ENCODE results near the gene BAHCC1. TPM values are rescaled to one million over a fixed set of nuclear protein-coding genes. Genes with fewer than 3 reads are reported as not detected.

The BAHCC1 gene
- polyA plus RNA-seq, 1 experiment = 3.1 TPM

DNA sequence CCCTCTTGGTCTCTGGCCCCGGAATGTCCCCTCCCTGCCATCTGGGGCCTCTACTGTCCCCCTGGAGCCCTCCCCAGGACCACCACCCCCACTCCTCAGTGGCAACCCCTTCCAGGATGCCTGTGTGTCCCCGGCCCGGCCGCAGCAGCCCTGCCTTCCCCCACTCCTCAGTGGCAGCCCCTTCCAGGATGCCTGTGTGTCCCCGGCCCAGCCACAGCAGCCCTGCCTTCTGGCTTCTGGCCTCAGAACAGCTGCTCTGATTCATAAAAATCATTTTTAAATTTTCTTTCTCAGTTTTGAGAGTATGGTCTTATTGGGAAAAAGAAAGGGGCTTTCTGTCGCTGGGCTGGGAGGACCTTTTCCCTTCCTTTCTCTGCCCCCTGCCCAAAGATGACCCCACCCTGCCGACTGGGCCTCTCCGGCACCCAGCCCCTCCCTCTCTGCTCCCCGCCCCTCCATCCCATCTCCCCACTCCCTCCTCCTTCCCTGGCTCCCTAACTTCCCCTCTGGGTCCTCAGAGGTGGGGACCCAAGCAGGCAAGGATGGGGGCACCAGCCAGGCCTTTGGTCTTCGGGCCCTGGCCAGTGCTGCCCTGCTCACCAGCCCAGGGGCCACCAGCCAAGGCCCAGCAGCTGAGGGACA, 40.5 kb downstream of the BAHCC1 start:
- no peak for TF ChIP-seq CTCF (IDR thresholded peaks at IDR 0.05; ENCODE audit: insufficient read depth, low read depth, low read length)
- CTCF ChIA-PET = interaction anchor here (2.0 kb wide), 1 partner anchor 49 kb away, joined by 9 read pairs; no protein-coding TSS in a partner anchor
- DNase-seq (ENCODE audit: low read depth) = no peak
- no peak overlapping the region for H3K4me3 ChIP-seq (ENCODE audit: low read depth, low read length)
- POLR2A ChIA-PET = no interaction called here
- no peaks in the 10 kb centered on the region for H3K27me3 ChIP-seq (ENCODE audit: control insufficient read depth, insufficient read depth, low read length)
- H3K36me3 ChIP-seq (ENCODE audit: control insufficient read depth, insufficient read depth, low read length) = no peaks in the 10 kb centered on the region

GRCh38 chr17:81436294-81436849, 41.1 kb downstream of the BAHCC1 start:
- ChIA-PET CTCF (interaction anchor here (2.0 kb wide), 1 partner anchor 48 kb away, joined by 9 read pairs; no protein-coding TSS in a partner anchor), POLR2A (interaction anchor here (0.6 kb wide), 1 partner anchor 67 kb away, joined by 6 read pairs; no protein-coding TSS in a partner anchor)
- no peaks in the 10 kb centered on the region for H3K36me3 ChIP-seq (ENCODE audit: control insufficient read depth, insufficient read depth, low read length)
- peak; percentile 21 for TF ChIP-seq CTCF (IDR thresholded peaks at IDR 0.05; ENCODE audit: insufficient read depth, low read depth, low read length)
- no peaks in the 10 kb centered on the region for H3K27me3 ChIP-seq (ENCODE audit: control insufficient read depth, insufficient read depth, low read length)
- DNase-seq (ENCODE audit: low read depth) = peak; percentile 31
- H3K4me3 ChIP-seq (ENCODE audit: low read depth, low read length) = no peak overlapping the region

GRCh38 chr17:81437191-81437651, 42.0 kb downstream of the BAHCC1 start:
- Histone ChIP-seq H3K27me3 (ENCODE audit: control insufficient read depth, insufficient read depth, low read length) (no peaks in the 10 kb centered on the region), H3K36me3 (ENCODE audit: control insufficient read depth, insufficient read depth, low read length) (no peaks in the 10 kb centered on the region), H3K4me3 (ENCODE audit: low read depth, low read length) (no peak overlapping the region)
- ChIA-PET POLR2A (no interaction called here), CTCF (interaction anchor here (2.0 kb wide), 1 partner anchor 47 kb away, joined by 9 read pairs; no protein-coding TSS in a partner anchor)
- no peak for DNase-seq (ENCODE audit: low read depth)
- no peak for TF ChIP-seq CTCF (IDR thresholded peaks at IDR 0.05; ENCODE audit: insufficient read depth, low read depth, low read length)

DNA sequence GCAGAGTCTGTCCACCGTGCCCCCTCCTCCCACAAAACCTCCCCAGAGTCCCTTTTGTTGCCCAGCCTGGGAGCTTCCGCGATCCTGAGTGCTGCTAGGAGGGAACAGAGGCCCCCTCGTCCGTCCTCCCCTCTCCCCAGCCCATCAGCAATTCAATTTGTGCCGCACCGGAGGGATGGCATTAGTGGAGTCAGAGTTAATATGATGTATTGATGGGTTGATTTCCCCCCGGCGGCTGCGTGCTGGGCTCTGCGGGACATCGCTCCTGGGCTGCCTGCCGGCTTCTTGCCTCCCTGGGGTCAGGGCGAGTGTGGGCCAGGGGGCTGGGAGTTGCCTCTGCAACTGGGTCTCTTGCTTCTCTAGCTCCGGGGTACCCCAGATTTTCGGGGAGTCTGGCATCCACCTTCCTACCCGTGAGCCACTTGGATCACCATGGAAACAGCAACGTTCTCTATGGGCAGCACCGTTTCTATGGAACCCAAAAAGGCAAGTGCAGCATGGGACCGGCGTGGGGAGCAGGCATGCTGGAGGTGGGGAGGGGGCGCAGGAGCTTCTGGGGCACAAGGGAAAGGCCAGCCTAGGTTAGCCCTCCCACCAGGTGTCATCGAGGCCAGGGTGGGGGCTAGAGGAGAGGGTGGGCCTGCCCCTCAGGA, 42.9 kb downstream of the BAHCC1 start:
- TF ChIP-seq CTCF (IDR thresholded peaks at IDR 0.05; ENCODE audit: insufficient read depth, low read depth, low read length) = no peak
- ChIA-PET POLR2A (no interaction called here), CTCF (interaction anchor here (0.9 kb wide), 1 partner anchor 40 kb away, joined by 3 read pairs; no protein-coding TSS in a partner anchor)
- DNase-seq (ENCODE audit: low read depth) = no peak
- no peaks in the 10 kb centered on the region; the same call in 1 of the 2 replicates for H3K36me3 ChIP-seq (ENCODE audit: control insufficient read depth, insufficient read depth, low read length)
- no peaks in the 10 kb centered on the region for H3K27me3 ChIP-seq (ENCODE audit: control insufficient read depth, insufficient read depth, low read length)
- no peak overlapping the region for H3K4me3 ChIP-seq (ENCODE audit: low read depth, low read length)

DNA sequence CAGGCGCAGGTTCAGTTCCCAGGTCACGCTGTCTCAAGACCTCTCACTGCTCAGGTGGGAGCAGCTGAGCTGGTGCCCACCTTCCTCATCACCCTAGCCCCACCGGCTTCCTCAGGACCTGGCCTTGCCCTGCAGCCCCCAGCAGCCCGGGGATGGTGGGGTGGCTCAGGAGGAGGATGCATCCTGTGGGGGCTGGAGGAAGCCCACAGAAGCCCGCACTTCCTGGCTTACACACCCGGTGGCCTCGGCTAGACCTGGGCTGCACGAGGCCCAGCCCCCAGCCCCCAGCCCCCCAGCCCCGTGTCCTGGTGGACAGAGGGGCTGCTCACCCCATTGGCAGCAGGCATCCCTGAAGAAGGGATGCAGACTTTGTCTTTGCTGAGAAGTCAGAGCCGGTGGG, 43.4 kb downstream of the BAHCC1 start:
- DNase-seq (ENCODE audit: low read depth) = no peak
- H3K4me3 ChIP-seq (ENCODE audit: low read depth, low read length) = no peak overlapping the region
- no peaks in the 10 kb centered on the region; the same call in 1 of the 2 replicates for H3K36me3 ChIP-seq (ENCODE audit: control insufficient read depth, insufficient read depth, low read length)
- TF ChIP-seq CTCF (IDR thresholded peaks at IDR 0.05; ENCODE audit: insufficient read depth, low read depth, low read length) = no peak
- ChIA-PET CTCF (interaction anchor here (0.9 kb wide), 1 partner anchor 40 kb away, joined by 3 read pairs; no protein-coding TSS in a partner anchor), POLR2A (no interaction called here)
- H3K27me3 ChIP-seq (ENCODE audit: control insufficient read depth, insufficient read depth, low read length) = no peaks in the 10 kb centered on the region

Data from BJ (cell line).